Measurements from ENCODE around the gene ZXDA. TPM values are rescaled to one million over a fixed set of nuclear protein-coding genes. Genes with fewer than 3 reads are reported as not detected.
"Not testable (repeated sequence)": the region's sequence is repeated elsewhere in the genome, so short reads cannot be mapped to it uniquely, and the experiment has no call there.

The ZXDA gene
- 1 to 10 TPM; 5.1 to 5.4 (median 5.4) TPM for polyA plus RNA-seq (ENCODE audit: insufficient read length in 3 of 3)

GRCh38 chrX:57910287-57910912 is at the start of gene ZXDA:
Gene ZXDA, minus strand, starts transcription at chrX:57910458. Its CDS starts 38 bp downstream, at chrX:57910420.
- DNase-seq (ENCODE audit: low read depth in 3 of 3, low spot score in 2 of 3): not testable (repeated sequence)

- DNase-seq (ENCODE audit: low read depth in 3 of 3, low spot score in 2 of 3): no peak
Observed at GRCh38 chrX:57952320-57952678, 42.0 kb upstream of the ZXDA start.

- no peak for DNase-seq (ENCODE audit: low read depth in 3 of 3, low spot score in 2 of 3)
Observed at GRCh38 chrX:57951666-57952319, 41.5 kb upstream of the ZXDA start.

- DNase-seq (ENCODE audit: low read depth in 3 of 3, low spot score in 2 of 3): no peak
Observed at GRCh38 chrX:57933321-57933720, 23.1 kb upstream of the ZXDA start.

- DNase-seq (ENCODE audit: low read depth in 3 of 3, low spot score in 2 of 3): no peak
Observed at GRCh38 chrX:57932266-57932665, 22.0 kb upstream of the ZXDA start.

GRCh38 chrX:57930051-57930450 is 19.8 kb upstream of the ZXDA start:
- no peak for DNase-seq (ENCODE audit: low read depth in 3 of 3, low spot score in 2 of 3)

- DNase-seq (ENCODE audit: low read depth in 3 of 3, low spot score in 2 of 3): no peak
Observed at GRCh38 chrX:57929373-57929772, 19.1 kb upstream of the ZXDA start.

- DNase-seq (ENCODE audit: low read depth in 3 of 3, low spot score in 2 of 3): no peak
Observed at GRCh38 chrX:57925806-57926205, 15.5 kb upstream of the ZXDA start.

- no peak for DNase-seq (ENCODE audit: low read depth in 3 of 3, low spot score in 2 of 3)
Observed at GRCh38 chrX:57918750-57919436, 8.6 kb upstream of the ZXDA start.

GRCh38 chrX:57915680-57916079 is 5.4 kb upstream of the ZXDA start:
- no peak for DNase-seq (ENCODE audit: low read depth in 3 of 3, low spot score in 2 of 3)

GRCh38 chrX:57909595-57910286 is 517 bp downstream of the ZXDA start:
- not testable (repeated sequence) for DNase-seq (ENCODE audit: low read depth in 3 of 3, low spot score in 2 of 3)

- DNase-seq (ENCODE audit: low read depth in 3 of 3, low spot score in 2 of 3): not testable (repeated sequence)
Observed at GRCh38 chrX:57908972-57909594, 1.2 kb downstream of the ZXDA start.

GRCh38 chrX:57906790-57907189 is 3.5 kb downstream of the ZXDA start:
- no peak for DNase-seq (ENCODE audit: low read depth in 3 of 3, low spot score in 2 of 3)

GRCh38 chrX:57905141-57905540 is 5.1 kb downstream of the ZXDA start:
- no peak for DNase-seq (ENCODE audit: low read depth in 3 of 3, low spot score in 2 of 3)

GRCh38 chrX:57904176-57904880 is 5.9 kb downstream of the ZXDA start:
- no peak for DNase-seq (ENCODE audit: low read depth in 3 of 3, low spot score in 2 of 3)

- no peak for DNase-seq (ENCODE audit: low read depth in 3 of 3, low spot score in 2 of 3)
Observed at GRCh38 chrX:57902633-57903032, 7.6 kb downstream of the ZXDA start.

- no peak for DNase-seq (ENCODE audit: low read depth in 3 of 3, low spot score in 2 of 3)
Observed at GRCh38 chrX:57901466-57901865, 8.8 kb downstream of the ZXDA start.

GRCh38 chrX:57900975-57901374 is 9.3 kb downstream of the ZXDA start:
- DNase-seq (ENCODE audit: low read depth in 3 of 3, low spot score in 2 of 3): no peak

- DNase-seq (ENCODE audit: low read depth in 3 of 3, low spot score in 2 of 3): no peak
Observed at GRCh38 chrX:57899906-57900305, 10.4 kb downstream of the ZXDA start.

- no peak for DNase-seq (ENCODE audit: low read depth in 3 of 3, low spot score in 2 of 3)
Observed at GRCh38 chrX:57899064-57899463, 11.2 kb downstream of the ZXDA start.
